Measurements from ENCODE around the gene IGFBP3.

Gene IGFBP3

DNA sequence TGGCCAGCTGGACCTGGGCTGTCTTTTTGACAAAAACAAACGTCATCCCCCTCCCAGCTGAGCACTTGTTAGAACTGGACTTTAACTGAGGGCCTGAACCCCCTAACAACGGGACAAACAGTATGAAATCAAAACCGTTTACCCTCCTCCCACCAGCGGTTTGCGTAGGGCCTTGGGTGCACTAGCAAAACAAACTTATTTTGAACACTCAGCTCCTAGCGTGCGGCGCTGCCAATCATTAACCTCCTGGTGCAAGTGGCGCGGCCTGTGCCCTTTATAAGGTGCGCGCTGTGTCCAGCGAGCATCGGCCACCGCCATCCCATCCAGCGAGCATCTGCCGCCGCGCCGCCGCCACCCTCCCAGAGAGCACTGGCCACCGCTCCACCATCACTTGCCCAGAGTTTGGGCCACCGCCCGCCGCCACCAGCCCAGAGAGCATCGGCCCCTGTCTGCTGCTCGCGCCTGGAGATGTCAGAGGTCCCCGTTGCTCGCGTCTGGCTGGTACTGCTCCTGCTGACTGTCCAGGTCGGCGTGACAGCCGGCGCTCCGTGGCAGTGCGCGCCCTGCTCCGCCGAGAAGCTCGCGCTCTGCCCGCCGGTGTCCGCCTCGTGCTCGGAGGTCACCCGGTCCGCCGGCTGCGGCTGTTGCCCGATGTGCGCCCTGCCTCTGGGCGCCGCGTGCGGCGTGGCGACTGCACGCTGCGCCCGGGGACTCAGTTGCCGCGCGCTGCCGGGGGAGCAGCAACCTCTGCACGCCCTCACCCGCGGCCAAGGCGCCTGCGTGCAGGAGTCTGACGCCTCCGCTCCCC lies 32.7 kb downstream of the IGFBP3 start, which contains the start of gene IGFBP1:
IGFBP1 (plus strand) TSS at position 304 of the 808 bp plus-strand sequence; CDS start at position 469, 165 bp downstream.
- in situ Hi-C loops (cut with MboI; ENCODE audit: low sequenced_read_pairs, unreplicated experiment), result no loop called here
- no peak for TF ChIP-seq CTCF (IDR thresholded peaks at IDR 0.05; ENCODE audit: borderline replicate concordance, control extremely low read depth, extremely low read depth, insufficient read depth, missing control alignments)
- no peak for DNase-seq (ENCODE audit: low spot score)

- in situ Hi-C loops (cut with MboI; ENCODE audit: low sequenced_read_pairs, unreplicated experiment), result no loop called here
- no peak for TF ChIP-seq CTCF (IDR thresholded peaks at IDR 0.05; ENCODE audit: borderline replicate concordance, control extremely low read depth, extremely low read depth, insufficient read depth, missing control alignments)
- DNase-seq (ENCODE audit: low spot score), result no peak
These were observed 34.0 kb downstream of the IGFBP3 start for GRCh38 chr7:45886931-45887667.

GRCh38 chr7:45885264-45885882 lies 35.7 kb downstream of the IGFBP3 start:
- DNase-seq (ENCODE audit: low spot score), result no peak
- in situ Hi-C loops (cut with MboI; ENCODE audit: low sequenced_read_pairs, unreplicated experiment), result no loop called here
- no peak for TF ChIP-seq CTCF (IDR thresholded peaks at IDR 0.05; ENCODE audit: borderline replicate concordance, control extremely low read depth, extremely low read depth, insufficient read depth, missing control alignments)

DNA sequence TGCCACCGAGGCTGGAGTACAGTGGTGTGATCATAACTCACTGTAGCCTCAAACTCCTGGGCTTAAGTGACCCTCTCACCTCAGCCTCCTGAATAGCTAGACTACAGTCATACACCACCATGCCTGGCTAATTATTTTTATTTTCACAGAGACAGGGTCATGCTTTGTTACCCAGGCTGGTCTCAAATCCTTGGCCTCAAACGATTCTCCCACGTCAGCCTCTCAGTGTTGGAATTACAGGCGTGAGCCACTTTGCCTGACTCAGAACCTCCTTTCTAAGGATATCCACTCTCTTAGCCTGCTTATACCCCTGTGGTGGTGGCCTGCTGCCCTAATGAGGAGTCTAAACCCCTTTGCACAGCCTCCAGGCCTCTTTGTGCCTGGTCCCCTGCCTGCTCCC lies 36.9 kb downstream of the IGFBP3 start:
- DNase-seq (ENCODE audit: low spot score), result no peak
- in situ Hi-C loops (cut with MboI; ENCODE audit: low sequenced_read_pairs, unreplicated experiment), result no loop called here
- TF ChIP-seq CTCF (IDR thresholded peaks at IDR 0.05; ENCODE audit: borderline replicate concordance, control extremely low read depth, extremely low read depth, insufficient read depth, missing control alignments), result no peak

DNA sequence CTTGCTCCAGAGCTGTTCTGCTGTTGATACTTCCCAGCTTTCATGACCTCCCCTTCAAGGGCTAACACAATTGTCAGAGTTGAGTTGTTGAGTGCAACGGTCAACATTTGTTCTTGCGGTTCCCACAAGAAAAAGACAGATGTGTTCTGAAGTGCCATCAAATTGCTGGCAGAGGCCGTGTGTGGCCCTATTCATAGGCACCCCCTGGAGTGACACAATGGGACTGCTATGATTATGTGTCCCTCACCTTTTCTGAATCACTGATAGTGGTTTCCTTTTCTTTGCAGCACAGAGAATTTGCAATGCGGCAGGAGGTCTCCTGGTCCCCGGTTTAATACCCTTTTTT lies 38.6 kb downstream of the IGFBP3 start:
- in situ Hi-C loops (cut with MboI; ENCODE audit: low sequenced_read_pairs, unreplicated experiment), result no loop called here
- no peak for DNase-seq (ENCODE audit: low spot score)
- no peak for TF ChIP-seq CTCF (IDR thresholded peaks at IDR 0.05; ENCODE audit: borderline replicate concordance, control extremely low read depth, extremely low read depth, insufficient read depth, missing control alignments)

DNA sequence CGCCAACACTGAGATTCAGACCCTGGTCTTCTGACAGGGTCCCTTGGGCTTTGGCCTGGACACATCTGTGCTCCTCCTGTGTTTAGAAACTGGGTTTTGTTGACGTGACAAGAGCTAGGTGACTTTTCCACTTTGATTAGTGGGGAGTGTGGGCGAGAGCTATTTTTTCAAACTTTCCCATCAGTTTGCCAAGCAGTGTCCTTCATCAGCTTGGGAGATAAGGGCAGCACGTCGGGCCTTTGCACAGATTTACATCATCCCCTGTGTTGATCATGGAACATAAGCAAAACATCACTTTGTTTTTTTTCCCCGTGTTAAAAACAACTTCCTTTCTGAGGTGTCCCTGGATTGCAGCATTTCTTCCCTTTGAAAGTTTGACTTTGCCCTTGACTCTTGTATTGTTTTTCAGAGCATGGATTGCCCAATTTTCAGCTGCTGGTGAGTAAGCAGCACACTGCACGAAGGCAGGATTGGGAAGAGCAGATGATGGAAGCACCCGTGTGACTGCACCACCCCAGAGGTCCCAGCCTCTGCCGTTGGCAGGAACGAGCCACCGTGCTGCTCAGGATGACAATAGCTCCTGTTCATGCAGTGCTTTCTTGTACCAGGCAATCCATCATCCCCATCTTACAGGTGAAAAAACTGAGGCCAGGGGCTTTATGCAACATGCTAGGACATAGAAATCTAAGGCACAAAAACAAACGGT lies 39.2 kb downstream of the IGFBP3 start:
- in situ Hi-C loops (cut with MboI; ENCODE audit: low sequenced_read_pairs, unreplicated experiment), result no loop called here
- TF ChIP-seq CTCF (IDR thresholded peaks at IDR 0.05; ENCODE audit: borderline replicate concordance, control extremely low read depth, extremely low read depth, insufficient read depth, missing control alignments), result no peak
- DNase-seq (ENCODE audit: low spot score), result no peak
